ENCODE results near the gene ZNF180.
"Not testable (repeated sequence)": the region's sequence is repeated elsewhere in the genome, so short reads cannot be mapped to it uniquely, and the experiment has no call there.

Gene ZNF180

GRCh38 chr19:44499962-44500949, at the start of gene ZNF180:
Gene ZNF180 (minus strand): TSS chr19:44500522. CDS start chr19:44497334, 3,188 bp downstream.
- DNase-seq: peak; percentile 95

GRCh38 chr19:44549507-44549906, 49.2 kb upstream of the ZNF180 start:
- DNase-seq: no peak

- no peak for DNase-seq
These were observed 48.4 kb upstream of the ZNF180 start for GRCh38 chr19:44548736-44549135.

GRCh38 chr19:44544031-44544430, 43.7 kb upstream of the ZNF180 start:
- no peak for DNase-seq

GRCh38 chr19:44542671-44543070, 42.3 kb upstream of the ZNF180 start:
- no peak for DNase-seq

GRCh38 chr19:44540736-44541135, 40.4 kb upstream of the ZNF180 start:
- no peak for DNase-seq

- no peak for DNase-seq
These were observed 39.7 kb upstream of the ZNF180 start for GRCh38 chr19:44539991-44540390.

GRCh38 chr19:44539236-44539826, 39.0 kb upstream of the ZNF180 start:
- DNase-seq: no peak

- DNase-seq: not testable (repeated sequence)
These were observed 35.0 kb upstream of the ZNF180 start for GRCh38 chr19:44535361-44535760.

GRCh38 chr19:44532819-44533218, 32.5 kb upstream of the ZNF180 start:
- no peak for DNase-seq

GRCh38 chr19:44530777-44531176, 30.5 kb upstream of the ZNF180 start:
- no peak for DNase-seq

- no peak for DNase-seq
These were observed 29.2 kb upstream of the ZNF180 start, which contains the start of gene CEACAM20 for GRCh38 chr19:44529536-44529935. Gene CEACAM20 (minus strand): TSS chr19:44529675. CDS start chr19:44529509, 166 bp downstream.

- no peak for DNase-seq
These were observed 27.2 kb upstream of the ZNF180 start for GRCh38 chr19:44527554-44527953.

- DNase-seq: no peak
These were observed 25.6 kb upstream of the ZNF180 start for GRCh38 chr19:44525721-44526430.

- no peak for DNase-seq
These were observed 21.0 kb upstream of the ZNF180 start for GRCh38 chr19:44521370-44521769.

- no peak for DNase-seq
These were observed 16.8 kb upstream of the ZNF180 start for GRCh38 chr19:44517146-44517545.

- no peak for DNase-seq
These were observed 15.6 kb upstream of the ZNF180 start for GRCh38 chr19:44515907-44516306.

GRCh38 chr19:44515031-44515430, 14.7 kb upstream of the ZNF180 start:
- no peak for DNase-seq

GRCh38 chr19:44512326-44513298, 12.3 kb upstream of the ZNF180 start:
- peak in 1 of 2 donors; percentile 3 for DNase-seq

- no peak for DNase-seq
These were observed 9.2 kb upstream of the ZNF180 start for GRCh38 chr19:44509478-44509877.

- DNase-seq: no peak
These were observed 763 bp downstream of the ZNF180 start for GRCh38 chr19:44499559-44499958.

- no peak for DNase-seq
These were observed 1.3 kb downstream of the ZNF180 start for GRCh38 chr19:44498988-44499387.

All from CD4-positive, alpha-beta T cell treated with Interleukin-4 for 1 hour (primary cell).